Endothelial cell (in vitro differentiated cells): ENCODE measurements around the gene SCO1. TPM values are rescaled to one million over a fixed set of nuclear protein-coding genes. Genes with fewer than 3 reads are reported as not detected.
"Not testable (repeated sequence)": the region's sequence is repeated elsewhere in the genome, so short reads cannot be mapped to it uniquely, and the experiment has no call there.

Experiments
- DNase-seq: peaks from one replicate; pipeline ENCODE4 v3.0.0; 2021; ENCODE audit warnings: low spot score
- H3K27ac Mint-ChIP-seq: one replicate; pipeline ENCODE4 v1.8.0; 2021; ENCODE audit warnings: mixed read lengths, inconsistent platforms; ENCODE audit not compliant: unreplicated experiment
- H3K27me3 Mint-ChIP-seq: one replicate; pipeline ENCODE4 v1.8.0; 2021; ENCODE audit warnings: mild to moderate bottlenecking, moderate library complexity, mixed read lengths, inconsistent platforms; ENCODE audit not compliant: unreplicated experiment
- H3K36me3 Mint-ChIP-seq: one replicate; pipeline ENCODE4 v1.8.0; 2021; ENCODE audit warnings: mild to moderate bottlenecking, low read depth, mixed read lengths, inconsistent platforms; ENCODE audit not compliant: unreplicated experiment
- H3K4me1 Mint-ChIP-seq: one replicate; pipeline ENCODE4 v1.8.0; 2021; ENCODE audit warnings: mild to moderate bottlenecking, mixed read lengths, inconsistent platforms; ENCODE audit not compliant: unreplicated experiment
- H3K4me3 Mint-ChIP-seq: one replicate; pipeline ENCODE4 v1.8.0; 2021; ENCODE audit warnings: mild to moderate bottlenecking, mixed read lengths, inconsistent platforms; ENCODE audit not compliant: unreplicated experiment
- H3K9me3 Mint-ChIP-seq: one replicate; pipeline ENCODE4 v1.8.0; 2021; ENCODE audit warnings: mixed read lengths, inconsistent platforms; ENCODE audit not compliant: unreplicated experiment
- total RNA-seq: library from RNA; stranded (reverse); fragmentation: NEBNext Ultra II Directional; extraction: Animal tissue kit (Norgen Biotek cat#: 25700); gene quantifications from one replicate; pipeline ENCODE4 v1.2.1, GENCODE V29; 2021; ENCODE audit not compliant: unreplicated experiment
- TF ChIP-seq, protein P1 (sequence below): fragments of 200-600 bp; sonication (generic); IDR thresholded peaks from one replicate; pipeline ENCODE4 v1.5.0; 2021; ENCODE audit warnings: antibody characterized with exemption; ENCODE audit not compliant: unreplicated experiment

SCO1 gene
- total RNA-seq, 1 donor from 2014 or later = 24.0 TPM

DNA sequence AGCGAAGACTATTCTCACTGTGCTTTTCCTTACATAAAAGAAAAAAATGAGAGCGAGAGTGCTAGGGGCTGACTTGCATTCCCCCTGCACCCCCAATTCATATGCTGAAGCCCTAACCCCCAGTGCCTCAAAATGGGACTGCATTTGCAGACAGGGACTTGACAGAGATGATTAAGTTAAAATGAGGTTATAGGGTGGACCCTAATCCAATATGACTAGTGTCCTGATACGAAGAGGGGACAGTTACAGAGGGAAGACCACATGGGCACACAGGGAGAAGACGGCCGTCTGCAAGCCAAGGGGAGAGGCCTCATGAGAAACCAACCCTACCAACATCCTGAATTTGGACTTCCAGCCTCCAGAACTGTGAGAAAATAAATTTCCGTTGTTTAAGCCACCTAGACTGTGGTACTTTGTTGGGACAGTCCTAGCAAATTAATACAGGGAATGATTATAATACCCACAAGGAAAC is 34.1 kb upstream of the SCO1 start:
- Mint-ChIP-seq H3K27me3 (no peaks in the 10 kb centered on the region), H3K27ac (no peak overlapping the region), H3K9me3 (no peaks in the 10 kb centered on the region), H3K4me3 (no peak overlapping the region), H3K4me1 (no peaks in the 10 kb centered on the region), H3K36me3 (no peaks in the 10 kb centered on the region)
- DNase-seq = no peak
- TF ChIP-seq, protein P1, sequence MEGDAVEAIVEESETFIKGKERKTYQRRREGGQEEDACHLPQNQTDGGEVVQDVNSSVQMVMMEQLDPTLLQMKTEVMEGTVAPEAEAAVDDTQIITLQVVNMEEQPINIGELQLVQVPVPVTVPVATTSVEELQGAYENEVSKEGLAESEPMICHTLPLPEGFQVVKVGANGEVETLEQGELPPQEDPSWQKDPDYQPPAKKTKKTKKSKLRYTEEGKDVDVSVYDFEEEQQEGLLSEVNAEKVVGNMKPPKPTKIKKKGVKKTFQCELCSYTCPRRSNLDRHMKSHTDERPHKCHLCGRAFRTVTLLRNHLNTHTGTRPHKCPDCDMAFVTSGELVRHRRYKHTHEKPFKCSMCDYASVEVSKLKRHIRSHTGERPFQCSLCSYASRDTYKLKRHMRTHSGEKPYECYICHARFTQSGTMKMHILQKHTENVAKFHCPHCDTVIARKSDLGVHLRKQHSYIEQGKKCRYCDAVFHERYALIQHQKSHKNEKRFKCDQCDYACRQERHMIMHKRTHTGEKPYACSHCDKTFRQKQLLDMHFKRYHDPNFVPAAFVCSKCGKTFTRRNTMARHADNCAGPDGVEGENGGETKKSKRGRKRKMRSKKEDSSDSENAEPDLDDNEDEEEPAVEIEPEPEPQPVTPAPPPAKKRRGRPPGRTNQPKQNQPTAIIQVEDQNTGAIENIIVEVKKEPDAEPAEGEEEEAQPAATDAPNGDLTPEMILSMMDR = no peak

DNA sequence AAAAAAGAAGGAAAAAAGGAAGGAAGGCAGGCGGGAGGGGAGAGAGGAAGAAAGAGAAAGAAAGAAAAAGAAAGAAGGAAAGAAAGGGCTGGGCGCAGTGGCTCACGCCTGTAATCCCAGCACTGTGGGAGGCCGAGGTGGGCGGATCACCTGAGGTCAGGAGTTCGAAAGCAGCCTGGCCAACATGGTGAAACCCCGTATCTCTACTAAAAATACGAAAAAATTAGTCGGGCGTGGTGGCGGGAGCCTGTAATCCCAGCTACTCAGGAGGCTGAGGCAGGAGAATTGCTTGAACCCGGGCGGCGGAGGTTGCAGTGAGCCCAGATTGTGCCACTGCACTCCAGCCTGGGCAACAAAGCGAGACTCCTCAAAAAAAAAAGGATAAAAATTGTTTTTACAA is 32.9 kb upstream of the SCO1 start:
- H3K27me3 Mint-ChIP-seq, H3K36me3 Mint-ChIP-seq, H3K9me3 Mint-ChIP-seq, H3K4me1 Mint-ChIP-seq, DNase-seq: not testable (repeated sequence)
- Mint-ChIP-seq H3K27ac (peak overlapping the region; percentile 68), H3K4me3 (peak overlapping the region; percentile 94)

DNA sequence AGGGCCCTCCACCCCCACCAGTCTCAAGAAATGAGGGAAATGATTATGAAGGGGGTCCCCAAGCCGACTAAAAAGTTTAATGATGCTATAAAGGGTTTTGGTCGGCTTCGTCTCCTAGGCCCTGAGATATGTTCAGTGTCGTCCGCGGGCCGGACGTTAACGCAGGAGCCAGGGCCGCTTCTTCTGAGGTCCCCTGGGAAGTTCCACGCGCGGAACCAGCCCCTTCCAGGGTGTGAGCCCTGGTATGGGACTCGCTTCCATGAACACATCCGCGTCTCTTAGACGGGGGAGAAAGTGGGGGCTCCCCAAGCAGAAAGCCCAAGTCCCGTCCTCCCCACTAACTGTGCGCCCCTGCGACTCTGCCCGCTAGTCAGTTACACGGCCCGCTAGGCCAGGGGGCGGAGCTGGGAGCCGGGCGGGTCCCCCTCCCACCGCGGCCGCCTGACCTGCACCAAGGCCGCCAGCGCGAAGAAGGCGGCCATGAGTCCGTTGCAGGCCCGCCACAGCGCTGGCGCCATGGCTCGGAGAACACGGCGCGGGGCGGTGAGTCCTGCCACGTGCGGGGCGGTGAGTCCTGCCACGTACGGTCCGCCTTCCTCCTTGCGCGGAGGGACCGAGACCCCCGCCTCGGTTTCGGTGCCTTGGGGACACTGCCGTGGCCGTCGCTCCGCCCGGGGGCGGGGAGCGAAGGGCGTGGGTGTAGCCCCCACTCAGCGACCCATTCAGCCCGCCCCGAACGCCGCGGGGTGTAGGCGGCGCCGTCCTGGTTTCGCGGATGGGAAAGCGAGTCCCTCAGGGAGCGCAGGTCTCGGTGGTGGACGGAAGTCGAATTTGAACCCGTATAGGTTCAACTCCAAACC is 32.2 kb upstream of the SCO1 start, which contains the start of gene TMEM220:
TMEM220 (minus strand) TSS at position 690 of the 860 bp plus-strand sequence; CDS start at position 518, 172 bp downstream.
- H3K27ac Mint-ChIP-seq = peak within 1 kb of the TSS; percentile 68
- H3K4me3 Mint-ChIP-seq = peak within 1 kb of the TSS; percentile 94
- peak; percentile 83 for DNase-seq

DNA sequence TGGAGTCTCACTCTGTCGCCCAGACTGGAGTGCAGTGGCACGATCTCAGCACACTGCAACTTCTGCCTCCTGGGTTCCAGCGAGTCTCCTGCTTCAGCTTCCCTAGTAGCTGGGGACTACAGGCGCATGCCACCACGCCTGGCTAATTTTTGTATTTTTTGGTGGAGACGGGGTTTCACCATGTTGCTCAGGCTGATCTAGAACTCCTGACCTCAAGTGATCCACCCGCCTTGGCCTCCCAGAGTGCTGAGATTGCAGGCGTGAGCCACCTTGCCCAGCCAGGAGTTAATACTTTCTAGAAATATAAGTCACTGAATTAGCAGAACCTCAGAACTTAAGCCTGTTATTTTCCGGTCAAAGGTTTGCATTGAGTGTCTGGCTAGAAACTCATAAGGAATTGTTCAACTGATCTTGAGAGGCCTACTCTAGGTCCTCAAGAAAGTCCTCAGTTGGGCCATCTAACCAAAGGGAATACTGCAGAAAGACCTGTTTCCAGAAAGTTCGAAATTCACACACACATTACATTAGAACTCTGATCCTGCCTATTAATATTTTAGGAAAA is 31.1 kb upstream of the SCO1 start:
- no peak for DNase-seq
- Mint-ChIP-seq H3K4me3 (no peak overlapping the region), H3K27me3 (peaks cover 2% of the 10 kb centered on the region), H3K4me1 (no peaks in the 10 kb centered on the region), H3K27ac (no peak overlapping the region), H3K9me3 (no peaks in the 10 kb centered on the region), H3K36me3 (peaks cover 4% of the 10 kb centered on the region)
- TF ChIP-seq, protein P1 = no peak

More for the DNA sequence above, 32.2 kb upstream of the SCO1 start, which contains the start of gene TMEM220:
- H3K27me3 Mint-ChIP-seq = no peaks in the 10 kb centered on the region
- no peaks in the 10 kb centered on the region for H3K4me1 Mint-ChIP-seq
- TF ChIP-seq, protein P1 = no peak
- H3K9me3 Mint-ChIP-seq = no peaks in the 10 kb centered on the region
- H3K36me3 Mint-ChIP-seq = no peaks in the 10 kb centered on the region

DNA sequence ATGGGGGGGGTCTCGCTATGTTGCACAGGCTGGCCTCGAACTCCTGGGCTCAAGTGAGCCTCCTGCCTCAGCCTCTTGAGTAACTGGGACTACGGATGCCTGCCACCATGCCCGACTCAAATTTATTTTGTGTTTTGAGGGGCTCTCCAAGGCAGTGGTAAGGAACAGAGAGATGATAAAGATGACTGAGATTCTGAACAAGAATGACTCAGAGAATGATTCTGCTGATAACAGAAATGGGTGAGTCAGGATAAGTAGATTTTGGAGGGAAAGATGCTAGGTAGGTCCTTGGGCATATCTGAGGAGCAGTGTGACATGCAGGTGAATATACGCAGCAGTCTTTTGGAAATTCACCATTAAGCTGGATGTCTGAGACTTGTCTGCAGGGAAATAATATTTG is 29.9 kb upstream of the SCO1 start:
- DNase-seq = no peak
- no peak overlapping the region for H3K4me3 Mint-ChIP-seq

More for the DNA sequence above, 29.9 kb upstream of the SCO1 start:
- Mint-ChIP-seq H3K4me1 (no peaks in the 10 kb centered on the region), H3K27me3 (peaks cover 2% of the 10 kb centered on the region), H3K27ac (no peak overlapping the region), H3K9me3 (no peaks in the 10 kb centered on the region), H3K36me3 (peaks cover 4% of the 10 kb centered on the region)
- TF ChIP-seq, protein P1 = no peak
